Fibroblast of lung (primary cell): ENCODE data around the gene KIF26B. TPM values are rescaled to one million over a fixed set of nuclear protein-coding genes. Genes with fewer than 3 reads are reported as not detected.

Experiments
- DNase-seq, 2 donors: peaks; one replicate each; pipeline versions ENCODE4 v3.0.0 to v3.0.0-alpha.2; 2010; ENCODE audit warnings: low read depth in 2 of 2
- H2AFZ ChIP-seq: 2 replicates; pipeline ENCODE4 v1.5.1; 2012; ENCODE audit warnings: low read length, control low read depth, inconsistent platforms
- H3K27ac ChIP-seq: 2 replicates; pipeline ENCODE4 v1.5.1; 2011; ENCODE audit warnings: low read length, control low read depth; ENCODE audit not compliant: insufficient read depth
- H3K27me3 ChIP-seq: 2 replicates; pipeline ENCODE4 v1.5.1; 2011; ENCODE audit warnings: mild to moderate bottlenecking, low read length; ENCODE audit not compliant: control insufficient read depth, insufficient read depth
- H3K36me3 ChIP-seq: 2 replicates; pipeline ENCODE4 v1.5.1; 2011; ENCODE audit warnings: low read length; ENCODE audit not compliant: control insufficient read depth, insufficient read depth
- H3K4me1 ChIP-seq: 2 replicates; pipeline ENCODE4 v1.5.1; 2011; ENCODE audit warnings: low read length; ENCODE audit not compliant: control insufficient read depth, insufficient read depth; ENCODE audit errors: extremely low read depth
- H3K4me2 ChIP-seq: 2 replicates; pipeline ENCODE4 v1.5.1; 2011; ENCODE audit warnings: low read length, control low read depth; ENCODE audit not compliant: insufficient read depth; ENCODE audit errors: extremely low read depth
- H3K4me3 ChIP-seq, 4 experiments: fragments of 200-600 bp in 1 of 4; sonication (generic) in 1 of 4; replicated peaks in 1 of 4; 2 replicates each; pipeline ENCODE4 v1.5.1; 2011 to 2016; ENCODE audit warnings: low read length in 4 of 4, low read depth in 3 of 4, mild to moderate bottlenecking in 3 of 4, control low read depth in 2 of 4, inconsistent platforms in 1 of 4, mixed read lengths in 1 of 4; ENCODE audit not compliant: insufficient read depth in 1 of 4; ENCODE audit errors: control extremely low read depth in 1 of 4
- H3K79me2 ChIP-seq: 2 replicates; pipeline ENCODE4 v1.5.1; 2012; ENCODE audit warnings: mild to moderate bottlenecking, low read length, inconsistent platforms; ENCODE audit not compliant: control insufficient read depth, insufficient read depth
- H3K9ac ChIP-seq: 2 replicates; pipeline ENCODE4 v1.5.1; 2011; ENCODE audit warnings: mild to moderate bottlenecking, low read length, control low read depth; ENCODE audit not compliant: insufficient read depth
- H3K9me3 ChIP-seq: 2 replicates; pipeline ENCODE4 v1.5.1; 2012; ENCODE audit warnings: low read depth, low read length; ENCODE audit not compliant: control insufficient read depth, insufficient read depth
- H4K20me1 ChIP-seq: 2 replicates; pipeline ENCODE4 v1.5.1; 2011; ENCODE audit warnings: low read length; ENCODE audit not compliant: control insufficient read depth, insufficient read depth; ENCODE audit errors: extremely low read depth
- EZH2 ChIP-seq: IDR thresholded peaks from 2 replicates; pipeline ENCODE4 v1.5.1; 2012; ENCODE audit warnings: low read length, control low read depth, mild to moderate bottlenecking; ENCODE audit errors: missing control alignments
- polyA plus RNA-seq, 2 donors: library from polyadenylated mRNA; depleted of rRNA in 1 of 2; stranded (reverse) in 1 of 2; unstranded in 1 of 2; fragments of >200 nt; gene quantifications; 2 replicates each; pipeline ENCODE4 v1.2.1, GENCODE V29; 2011 to 2012; ENCODE audit warnings: missing spikeins in 1 of 2
- total RNA-seq: library from RNA; depleted of rRNA; stranded (reverse); fragments of >200 nt; gene quantifications from 2 replicates; pipeline ENCODE4 v1.2.1, GENCODE V29; 2014
- TF ChIP-seq, protein P1 (sequence below), 2 donors: IDR thresholded peaks in 1 of 2; conservative IDR thresholded peaks in 1 of 2; 1 replicate in 1 of 2; 2 replicates in 1 of 2; pipeline ENCODE4 v1.5.1; 2011 to 2012; ENCODE audit warnings: low read length in 2 of 2, control low read depth in 1 of 2, inconsistent platforms in 1 of 2, low read depth in 1 of 2, mild to moderate bottlenecking in 1 of 2

The KIF26B gene
- total and polyA plus RNA-seq, 2 donors (not counting 1 experiment from before 2014, with no cell fraction given), result 5.3 to 6.1 TPM

DNA sequence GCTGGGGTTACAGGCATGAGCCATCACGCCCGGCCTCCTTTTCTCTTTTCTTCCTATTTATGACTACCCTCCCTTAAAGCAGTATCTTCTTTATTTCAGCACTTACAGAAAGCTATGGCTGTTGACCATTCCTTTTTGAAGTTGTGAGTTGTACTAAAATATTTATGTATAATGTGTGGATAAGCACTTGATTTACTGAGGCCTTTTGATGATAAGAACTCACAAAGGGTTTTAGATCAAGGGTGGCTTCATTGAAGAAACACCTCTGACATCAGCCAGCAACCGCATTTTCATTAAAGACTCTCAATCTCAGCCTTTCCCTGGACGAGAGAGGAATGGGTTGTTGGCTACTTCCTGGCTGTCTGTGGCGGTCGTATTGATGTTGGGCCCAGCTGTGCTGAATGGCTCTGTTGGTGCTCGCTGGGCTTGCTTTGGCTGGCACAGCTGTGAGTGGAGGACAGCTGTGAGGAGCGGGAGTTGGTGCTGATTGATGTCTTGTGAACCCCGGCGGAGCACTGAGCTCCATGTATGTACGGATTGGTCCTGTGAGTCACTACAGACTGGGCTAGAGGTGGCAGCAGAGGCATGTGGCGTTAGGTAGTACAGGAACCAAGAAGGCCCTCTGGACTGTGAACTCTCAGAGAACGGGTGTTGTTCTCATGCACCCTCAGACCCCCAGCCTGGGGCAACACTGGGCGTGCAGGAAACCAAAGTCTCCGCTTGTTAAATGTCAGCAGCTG is 208.8 kb downstream of the KIF26B start:
- Histone ChIP-seq H3K27ac (no peak overlapping the region), H2AFZ (no peak overlapping the region), H3K27me3 (no peaks in the 10 kb centered on the region), H3K9me3 (no peaks in the 10 kb centered on the region), H3K4me1 (no peaks in the 10 kb centered on the region), H3K79me2 (no peaks in the 10 kb centered on the region), H3K4me2 (no peak overlapping the region), H3K9ac (no peak overlapping the region), H3K36me3 (no peaks in the 10 kb centered on the region), H4K20me1 (no peaks in the 10 kb centered on the region), H3K4me3 (no peak overlapping the region)
- DNase-seq, result peak; percentile 20 to 41
- TF ChIP-seq EZH2, result no peak
- TF ChIP-seq, protein P1, sequence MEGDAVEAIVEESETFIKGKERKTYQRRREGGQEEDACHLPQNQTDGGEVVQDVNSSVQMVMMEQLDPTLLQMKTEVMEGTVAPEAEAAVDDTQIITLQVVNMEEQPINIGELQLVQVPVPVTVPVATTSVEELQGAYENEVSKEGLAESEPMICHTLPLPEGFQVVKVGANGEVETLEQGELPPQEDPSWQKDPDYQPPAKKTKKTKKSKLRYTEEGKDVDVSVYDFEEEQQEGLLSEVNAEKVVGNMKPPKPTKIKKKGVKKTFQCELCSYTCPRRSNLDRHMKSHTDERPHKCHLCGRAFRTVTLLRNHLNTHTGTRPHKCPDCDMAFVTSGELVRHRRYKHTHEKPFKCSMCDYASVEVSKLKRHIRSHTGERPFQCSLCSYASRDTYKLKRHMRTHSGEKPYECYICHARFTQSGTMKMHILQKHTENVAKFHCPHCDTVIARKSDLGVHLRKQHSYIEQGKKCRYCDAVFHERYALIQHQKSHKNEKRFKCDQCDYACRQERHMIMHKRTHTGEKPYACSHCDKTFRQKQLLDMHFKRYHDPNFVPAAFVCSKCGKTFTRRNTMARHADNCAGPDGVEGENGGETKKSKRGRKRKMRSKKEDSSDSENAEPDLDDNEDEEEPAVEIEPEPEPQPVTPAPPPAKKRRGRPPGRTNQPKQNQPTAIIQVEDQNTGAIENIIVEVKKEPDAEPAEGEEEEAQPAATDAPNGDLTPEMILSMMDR (conservative IDR thresholded peaks at IDR 0.05 in 1 of 2, IDR thresholded peaks at IDR 0.05 in 1 of 2; ENCODE audit: low read depth in 1 of 2, low read length in 2 of 2), result peak in 1 of 2 donors; percentile 9

DNA sequence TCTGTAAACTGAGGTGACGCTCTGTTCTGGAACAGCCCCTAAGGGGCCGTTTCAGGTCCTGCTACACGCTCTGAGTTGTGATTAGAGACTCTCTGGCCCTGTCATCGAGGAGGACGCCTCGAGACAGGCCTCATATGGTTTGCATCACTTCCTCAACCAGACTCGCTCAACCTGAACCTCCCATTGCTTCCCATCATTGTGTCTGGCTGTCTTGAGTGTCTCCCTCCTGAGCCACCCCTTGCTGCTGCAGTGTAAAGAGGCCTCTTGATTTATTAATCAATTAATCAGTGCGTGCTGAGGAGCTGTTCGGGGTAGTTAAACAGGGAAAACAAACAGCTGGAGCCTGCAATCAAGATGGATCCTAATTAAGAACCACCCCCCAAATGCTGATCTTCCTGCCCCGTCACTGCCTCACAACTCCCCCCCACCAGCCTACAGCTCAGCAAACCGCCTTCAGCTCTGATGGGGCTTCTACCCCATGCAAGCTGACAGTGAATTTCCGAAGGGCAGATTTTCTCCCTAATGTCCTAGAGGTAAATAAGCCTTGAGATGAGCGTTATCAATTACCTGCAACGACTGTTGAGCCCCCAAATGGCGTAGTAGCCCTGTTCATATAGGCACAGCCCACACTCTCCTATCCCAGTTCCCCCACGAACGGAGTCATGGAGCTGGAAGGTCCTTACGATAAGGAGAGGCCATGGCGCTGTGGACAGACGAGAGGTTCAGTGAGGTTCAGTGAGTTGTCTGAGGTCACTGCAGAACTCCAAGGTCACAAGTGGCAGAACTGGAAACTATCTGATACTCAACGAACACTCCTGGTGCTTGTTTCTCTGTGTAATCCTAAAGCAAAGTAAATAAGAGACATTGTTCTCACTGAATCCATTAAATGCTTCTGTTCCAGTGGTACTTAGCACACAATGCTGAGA is 210.6 kb downstream of the KIF26B start:
- no peak overlapping the region for H3K9ac ChIP-seq
- no peaks in the 10 kb centered on the region for H3K9me3 ChIP-seq
- no peaks in the 10 kb centered on the region for H3K27me3 ChIP-seq
- no peaks in the 10 kb centered on the region for H4K20me1 ChIP-seq
- H3K36me3 ChIP-seq, result no peaks in the 10 kb centered on the region
- TF ChIP-seq EZH2, result no peak
- TF ChIP-seq, protein P1 (conservative IDR thresholded peaks at IDR 0.05 in 1 of 2, IDR thresholded peaks at IDR 0.05 in 1 of 2; ENCODE audit: low read depth in 1 of 2, low read length in 2 of 2), result no peak
- DNase-seq, result no peak
- no peak overlapping the region for H3K27ac ChIP-seq
- H3K79me2 ChIP-seq, result no peaks in the 10 kb centered on the region
- no peak overlapping the region for H3K4me2 ChIP-seq
- no peak overlapping the region for H2AFZ ChIP-seq
- no peaks in the 10 kb centered on the region for H3K4me1 ChIP-seq
- H3K4me3 ChIP-seq, result no peak overlapping the region

DNA sequence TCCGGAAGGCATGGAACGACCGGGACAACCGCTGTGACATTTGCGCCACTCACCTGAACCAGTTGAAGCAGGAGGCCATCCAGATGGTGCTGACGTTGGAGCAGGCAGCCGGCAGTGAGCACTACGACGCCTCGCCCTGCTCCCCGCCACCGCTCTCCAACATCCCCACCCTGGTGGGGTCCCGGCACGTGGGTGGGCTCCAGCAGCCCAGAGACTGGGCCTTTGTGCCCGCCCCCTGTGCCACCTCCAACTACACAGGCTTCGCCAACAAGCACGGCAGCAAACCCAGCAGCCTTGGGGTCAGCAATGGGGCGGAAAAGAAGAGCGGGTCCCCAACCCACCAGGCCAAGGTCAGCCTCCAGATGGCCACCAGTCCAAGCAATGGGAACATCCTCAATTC is 212.1 kb downstream of the KIF26B start:
- no peak overlapping the region for H3K27ac ChIP-seq
- DNase-seq, result no peak
- no peak overlapping the region for H3K9ac ChIP-seq
- no peaks in the 10 kb centered on the region for H4K20me1 ChIP-seq
- no peaks in the 10 kb centered on the region for H3K9me3 ChIP-seq
- TF ChIP-seq EZH2, result no peak
- TF ChIP-seq, protein P1 (conservative IDR thresholded peaks at IDR 0.05 in 1 of 2, IDR thresholded peaks at IDR 0.05 in 1 of 2; ENCODE audit: low read depth in 1 of 2, low read length in 2 of 2), result no peak
- H3K79me2 ChIP-seq, result no peaks in the 10 kb centered on the region
- H3K27me3 ChIP-seq, result no peaks in the 10 kb centered on the region
- no peaks in the 10 kb centered on the region for H3K4me1 ChIP-seq
- no peaks in the 10 kb centered on the region for H3K36me3 ChIP-seq
- no peak overlapping the region for H3K4me3 ChIP-seq
- no peak overlapping the region for H3K4me2 ChIP-seq
- no peak overlapping the region for H2AFZ ChIP-seq
